ENCODE data around the gene MYO7A. TPM values are rescaled to one million over a fixed set of nuclear protein-coding genes. Genes with fewer than 3 reads are reported as not detected.

Gene MYO7A
- total and polyA plus RNA-seq, 2 of the 4 experiments (the other 2 are of a cell fraction): 0.02 TPM; not detected in 1

GRCh38 chr11:77131560-77131959 lies 3.5 kb downstream of the MYO7A start:
- in situ Hi-C loops (cut with MboI; ENCODE audit: low sequenced_read_pairs) (no loop called here), dilution Hi-C loops (cut with HindIII; ENCODE audit: low sequenced_read_pairs, unreplicated experiment) (no loop called here), intact Hi-C loops (cut with micrococcal nuclease) (no loop called here)
- WGBS, 2 experiments (ENCODE audit: extremely low coverage in 2 of 2, insufficient read length in 1 of 2): no CpG with 5 or more reads among the region's 6 CpGs
- H3K18ac ChIP-seq (ENCODE audit: low read depth, low read length): no peak overlapping the region
- ATAC-seq (ENCODE audit: low read depth) (no peak), DNase-seq (no peak)
- no peak overlapping the region for H2BK20ac ChIP-seq (ENCODE audit: low read depth, low read length)
- no peak overlapping the region for H2BK120ac ChIP-seq (ENCODE audit: low read depth, low read length)
- ChIA-PET CTCF (no interaction called here), POLR2A (ENCODE audit: unreplicated experiment) (no interaction called here)
- H3K4ac ChIP-seq (ENCODE audit: low read depth, low read length): no peak overlapping the region
- H3K9ac ChIP-seq (ENCODE audit: low read depth, low read length): no peak overlapping the region
- H2BK15ac ChIP-seq (ENCODE audit: low read depth, low read length): no peak overlapping the region
- no peak overlapping the region for H2AK5ac ChIP-seq (ENCODE audit: low read depth, low read length)
- no peaks in the 10 kb centered on the region for H3K9me3 ChIP-seq (ENCODE audit: control insufficient read depth, insufficient read depth, low read length)
- no peaks in the 10 kb centered on the region for H4K20me1 ChIP-seq (ENCODE audit: insufficient read depth, low read length)
- peaks cover 10% of the 10 kb centered on the region; the same call in 1 of the 2 replicates for H3K4me1 ChIP-seq (ENCODE audit: control insufficient read depth, insufficient read depth, low read length)
- no peaks in the 10 kb centered on the region for H3K9me1 ChIP-seq (ENCODE audit: insufficient read depth, low read length)
- H4K5ac ChIP-seq (ENCODE audit: low read depth, low read length): no peak overlapping the region
- no peak overlapping the region for H4K8ac ChIP-seq (ENCODE audit: low read depth in 2 of 2, low read length in 2 of 2)
- H2BK5ac ChIP-seq (ENCODE audit: low read depth, low read length, poor library complexity, severe bottlenecking): no peak overlapping the region
- H3K27ac ChIP-seq (ENCODE audit: insufficient read depth, low read length): no peak overlapping the region
- no peaks in the 10 kb centered on the region for H3K27me3 ChIP-seq (ENCODE audit: control insufficient read depth, insufficient read depth, low read length)
- TF ChIP-seq ELK1 (IDR thresholded peaks at IDR 0.05; ENCODE audit: borderline replicate concordance, low read depth, low read length): no peak
- TF ChIP-seq NFE2L2 (IDR thresholded peaks at IDR 0.05; ENCODE audit: low read depth, low read length): no peak
- no peak for TF ChIP-seq RFX5 (IDR thresholded peaks at IDR 0.05; ENCODE audit: low read depth, low read length)
- TF ChIP-seq FOS (IDR thresholded peaks at IDR 0.05; ENCODE audit: low read depth, low read length): no peak
- TF ChIP-seq RAD21 (IDR thresholded peaks at IDR 0.05; ENCODE audit: low read length): no peak
- TF ChIP-seq CTCF (conservative IDR thresholded peaks at IDR 0.05; ENCODE audit: low read depth, low read length): no peak
- no peak for TF ChIP-seq SMC3 (IDR thresholded peaks at IDR 0.05; ENCODE audit: low read depth, low read length)
- no peak for TF ChIP-seq RCOR1 (IDR thresholded peaks at IDR 0.05; ENCODE audit: insufficient replicate concordance, low read length)
- no peak for TF ChIP-seq MAFK (IDR thresholded peaks at IDR 0.05; ENCODE audit: low read depth, low read length)
- no peak for TF ChIP-seq MAZ (IDR thresholded peaks at IDR 0.05; ENCODE audit: borderline replicate concordance, low read depth, low read length)
- no peak for TF ChIP-seq POLR2A (IDR thresholded peaks at IDR 0.05; ENCODE audit: low read depth, low read length)
- no peak for TF ChIP-seq MXI1 (IDR thresholded peaks at IDR 0.05; ENCODE audit: borderline replicate concordance, low read depth, low read length)
- TF ChIP-seq CHD1 (IDR thresholded peaks at IDR 0.05; ENCODE audit: low read depth, low read length): no peak
- TF ChIP-seq BHLHE40 (IDR thresholded peaks at IDR 0.05; ENCODE audit: low read depth, low read length): no peak
- TF ChIP-seq CEBPB (IDR thresholded peaks at IDR 0.05; ENCODE audit: low read depth, low read length): no peak
- TF ChIP-seq USF2 (IDR thresholded peaks at IDR 0.05; ENCODE audit: low read depth, low read length): no peak
- BruUV-seq (replicated peaks): no TSS peak
- no peak overlapping the region for H2AK9ac ChIP-seq (replicated peaks; ENCODE audit: low read depth, low read length, poor library complexity)
- H3K36me3 ChIP-seq (ENCODE audit: control insufficient read depth, insufficient read depth, low read length): no peaks in the 10 kb centered on the region
- no peak overlapping the region for H3K4me3 ChIP-seq (ENCODE audit: insufficient read depth, low read depth, low read length)
- no peak overlapping the region for H3K23ac ChIP-seq (ENCODE audit: low read depth, low read length)
- no peak overlapping the region for H3K56ac ChIP-seq (ENCODE audit: extremely low read depth, insufficient read depth, low read length)
- no peak overlapping the region for H4K91ac ChIP-seq (ENCODE audit: insufficient read depth, low read depth, low read length)
- H2AFZ ChIP-seq (replicated peaks; ENCODE audit: low read length, poor library complexity): no peak overlapping the region
- no peak overlapping the region for H3K4me2 ChIP-seq (ENCODE audit: low read depth, low read length)
- H3K79me1 ChIP-seq (ENCODE audit: low read depth in 1 of 2, low read length in 2 of 2): no peaks in the 10 kb centered on the region
- H3K14ac ChIP-seq (replicated peaks; ENCODE audit: low read depth, low read length): no peak overlapping the region
